ENCODE data around the gene DLG3. TPM values are rescaled to one million over a fixed set of nuclear protein-coding genes. Genes with fewer than 3 reads are reported as not detected.
"Not testable (repeated sequence)": the region's sequence is repeated elsewhere in the genome, so short reads cannot be mapped to it uniquely, and the experiment has no call there.

The DLG3 gene
- total RNA-seq, result 10 to 100 TPM in 2 of 3 donors, 1 to 10 TPM in 1; 3.7 to 30.3 (median 21.0) TPM

DNA sequence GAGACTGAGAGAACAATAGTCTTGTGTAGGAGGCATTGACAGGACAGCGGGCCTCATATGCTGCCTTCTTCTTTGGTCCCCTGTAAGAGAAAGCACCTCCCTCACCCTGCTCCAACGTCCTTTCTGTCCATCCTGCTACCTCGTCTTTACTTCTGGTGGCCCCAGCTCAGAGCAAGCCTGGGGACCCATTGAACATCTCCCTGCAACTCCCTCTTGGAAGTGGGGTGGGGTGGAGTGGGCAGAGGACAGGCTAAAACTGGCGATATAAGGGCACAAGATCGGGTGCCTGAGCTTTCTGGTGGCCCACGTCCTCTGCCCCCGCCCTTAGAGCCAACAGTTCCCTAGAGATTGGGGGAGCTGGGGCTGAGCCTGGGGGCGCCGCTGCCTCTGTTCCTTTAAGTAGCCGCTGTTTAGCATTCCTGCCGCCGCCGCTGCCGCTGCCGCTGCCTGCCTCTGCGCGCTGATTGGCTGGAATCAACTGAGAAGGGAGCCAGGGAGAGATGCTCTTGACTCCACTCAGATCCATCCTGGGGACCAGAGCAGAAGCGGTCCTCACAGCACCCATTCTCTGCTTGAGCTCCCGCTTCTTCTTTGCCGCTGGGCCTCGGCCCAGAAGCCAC is at the start of gene DLG3:
DLG3 (plus strand) TSS at position 510 of the 620 bp plus-strand sequence. CDS start 367 bp downstream, outside the sequence.
- Histone ChIP-seq H3K27ac (no peak within 1 kb of the TSS), H3K27me3 (peaks cover 0 to 79% of the 10 kb centered on the region in 2 donors), H3K9me3 (no peaks in the 10 kb centered on the region), H3K4me3 (peak within 1 kb of the TSS in 2 of 3 donors; percentile 32 to 50), H3K36me3 (no peaks in the 10 kb centered on the region), H3K4me1 (no peaks in the 10 kb centered on the region)
- TF ChIP-seq POLR2AphosphoS5 (IDR thresholded peaks at IDR 0.05), result no peak
- intact Hi-C loops (cut with DNase I; ENCODE audit: low total_unique reads), result no loop called here
- DNase-seq (ENCODE audit: low spot score in 2 of 2), result no peak

DNA sequence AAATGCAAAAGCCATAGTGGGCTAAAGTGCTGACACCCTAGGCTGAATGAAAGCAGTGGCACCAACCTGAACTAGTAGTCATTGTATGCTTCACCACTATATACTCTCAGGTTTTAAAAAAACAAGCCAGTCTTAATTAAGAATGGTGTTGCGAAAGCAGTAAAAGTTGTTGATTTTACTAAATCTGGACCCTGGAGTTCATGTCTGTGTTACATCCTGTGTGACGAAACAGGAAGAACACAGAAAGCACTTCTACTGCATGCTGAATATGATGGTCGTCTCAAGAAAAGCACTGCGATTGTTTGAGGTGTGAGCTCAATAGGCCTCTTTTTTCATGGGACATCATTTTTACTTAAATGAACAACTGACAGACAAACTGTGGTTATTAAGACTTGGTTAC is 45.7 kb upstream of the DLG3 start:
- peaks cover 4 to 7% of the 10 kb centered on the region in 2 donors for H3K9me3 ChIP-seq
- H3K4me1 ChIP-seq, result no peaks in the 10 kb centered on the region
- H3K4me3 ChIP-seq, result no peak overlapping the region
- no peak overlapping the region for H3K27ac ChIP-seq
- peaks cover 0 to 19% of the 10 kb centered on the region in 2 donors for H3K27me3 ChIP-seq
- intact Hi-C loops (cut with DNase I; ENCODE audit: low total_unique reads), result no loop called here
- H3K36me3 ChIP-seq, result no peaks in the 10 kb centered on the region
- no peak for DNase-seq (ENCODE audit: low spot score in 2 of 2)
- TF ChIP-seq POLR2A (IDR thresholded peaks at IDR 0.05) (no peak), POLR2AphosphoS5 (IDR thresholded peaks at IDR 0.05) (no peak)

DNA sequence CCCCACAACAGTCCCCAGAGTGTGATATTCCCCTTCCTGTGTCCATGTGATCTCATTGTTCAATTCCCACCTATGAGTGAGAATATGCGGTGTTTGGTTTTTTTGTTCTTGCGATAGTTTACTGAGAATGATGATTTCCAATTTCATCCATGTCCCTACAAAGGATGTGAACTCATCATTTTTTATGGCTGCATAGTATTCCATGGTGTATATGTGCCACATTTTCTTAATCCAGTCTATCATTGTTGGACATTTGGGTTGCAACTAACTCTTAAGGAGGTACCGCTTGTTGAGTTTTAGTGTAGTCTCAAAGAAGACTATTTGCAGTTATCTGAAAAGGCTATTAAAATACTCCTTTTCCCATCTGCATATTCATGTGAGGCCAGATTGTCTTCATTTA is 44.5 kb upstream of the DLG3 start:
- H3K27ac ChIP-seq; H3K4me3 ChIP-seq; DNase-seq (ENCODE audit: low spot score in 2 of 2); H3K4me1 ChIP-seq; H3K36me3 ChIP-seq; H3K9me3 ChIP-seq; intact Hi-C loops (cut with DNase I; ENCODE audit: low total_unique reads): not testable (repeated sequence)
- peaks cover 0 to 32% of the 10 kb centered on the region in 2 donors for H3K27me3 ChIP-seq

DNA sequence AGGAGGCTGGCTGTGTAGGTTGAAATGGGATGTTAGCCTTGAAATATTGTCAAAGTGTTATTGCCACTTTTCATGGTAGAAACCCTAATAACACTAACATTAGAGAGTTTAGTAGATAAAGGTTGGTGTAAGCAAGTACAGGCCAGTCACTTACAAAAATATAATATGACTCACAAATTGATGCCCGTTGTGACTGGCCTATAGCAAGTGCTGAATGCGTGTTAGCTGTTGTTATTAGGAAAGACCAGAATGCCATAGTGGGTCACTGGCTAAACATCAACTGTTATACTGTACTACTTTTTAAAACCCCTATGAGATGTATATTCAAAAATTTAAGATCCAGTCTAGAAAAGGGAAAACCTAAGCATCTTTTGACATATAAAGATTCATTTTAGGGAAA is 41.9 kb upstream of the DLG3 start:
- DNase-seq (ENCODE audit: low spot score in 2 of 2), result no peak
- no peaks in the 10 kb centered on the region for H3K36me3 ChIP-seq
- H3K4me3 ChIP-seq, result no peak overlapping the region
- peaks cover 0 to 41% of the 10 kb centered on the region in 2 donors for H3K27me3 ChIP-seq
- no peaks in the 10 kb centered on the region for H3K9me3 ChIP-seq
- TF ChIP-seq POLR2AphosphoS5 (IDR thresholded peaks at IDR 0.05) (no peak), CTCF (IDR thresholded peaks at IDR 0.05) (no peak), POLR2A (IDR thresholded peaks at IDR 0.05) (no peak)
- no peaks in the 10 kb centered on the region for H3K4me1 ChIP-seq
- intact Hi-C loops (cut with DNase I; ENCODE audit: low total_unique reads), result no loop called here
- no peak overlapping the region for H3K27ac ChIP-seq

DNA sequence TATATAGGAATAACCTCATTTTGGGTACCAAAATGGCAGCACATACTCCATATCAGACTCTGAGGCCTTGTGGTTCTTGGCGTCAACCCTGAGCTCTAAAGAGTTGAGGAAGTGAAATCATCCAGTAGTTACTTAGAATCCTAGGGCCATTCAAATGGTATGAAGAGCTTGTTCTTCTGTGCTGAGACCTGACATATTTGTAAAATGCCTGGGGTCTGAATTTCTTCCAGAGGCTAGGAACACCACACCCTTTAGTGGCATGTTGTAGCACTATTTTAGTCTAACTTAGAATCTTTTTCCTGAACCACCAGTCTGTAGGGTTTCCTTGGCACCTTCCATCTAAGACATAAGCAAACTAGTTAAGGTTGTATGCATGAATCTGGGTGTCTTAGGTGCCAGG is 39.6 kb upstream of the DLG3 start:
- Histone ChIP-seq H3K4me3 (no peak overlapping the region), H3K27me3 (peaks cover 0 to 44% of the 10 kb centered on the region in 2 donors), H3K9me3 (no peaks in the 10 kb centered on the region), H3K36me3 (no peaks in the 10 kb centered on the region), H3K27ac (no peak overlapping the region), H3K4me1 (no peaks in the 10 kb centered on the region)
- intact Hi-C loops (cut with DNase I; ENCODE audit: low total_unique reads), result no loop called here
- DNase-seq (ENCODE audit: low spot score in 2 of 2), result no peak
- TF ChIP-seq POLR2AphosphoS5 (IDR thresholded peaks at IDR 0.05) (no peak), CTCF (IDR thresholded peaks at IDR 0.05) (no peak), POLR2A (IDR thresholded peaks at IDR 0.05) (no peak)

- H3K4me1 ChIP-seq, result no peaks in the 10 kb centered on the region
- H3K27ac ChIP-seq, result no peak overlapping the region
- H3K9me3 ChIP-seq, result no peaks in the 10 kb centered on the region
- TF ChIP-seq POLR2A (IDR thresholded peaks at IDR 0.05) (no peak), CTCF (IDR thresholded peaks at IDR 0.05) (no peak), POLR2AphosphoS5 (IDR thresholded peaks at IDR 0.05) (no peak)
- no peaks in the 10 kb centered on the region for H3K36me3 ChIP-seq
- H3K4me3 ChIP-seq, result no peak overlapping the region
- H3K27me3 ChIP-seq, result peaks cover 0 to 38% of the 10 kb centered on the region in 2 donors
- no peak for DNase-seq (ENCODE audit: low spot score in 2 of 2)
- intact Hi-C loops (cut with DNase I; ENCODE audit: low total_unique reads), result no loop called here
Measured at GRCh38 chrX:70410921-70411320, 33.7 kb upstream of the DLG3 start.
